ENCODE results near the gene BPI. TPM values are rescaled to one million over a fixed set of nuclear protein-coding genes. Genes with fewer than 3 reads are reported as not detected.

The BPI gene
- polyA plus RNA-seq, 1 of the 3 experiments (the other 2 are of a cell fraction) = not detected

- 83% methylated on average over 4 of the region's 4 CpGs for WGBS (ENCODE audit: low lambda C conversion rate)
- H3K4me3 ChIP-seq (ENCODE audit: low read depth in 2 of 2, low read length in 1 of 2) = no peak overlapping the region
- H3K36me3 ChIP-seq (replicated peaks in 1 of 2; ENCODE audit: control insufficient read depth in 1 of 2, insufficient read depth in 2 of 2, low read length in 1 of 2) = no peaks in the 10 kb centered on the region
- DNase-seq = no peak
- no peak overlapping the region for H2AFZ ChIP-seq (ENCODE audit: low read depth)
- no peaks in the 10 kb centered on the region for H3K9me3 ChIP-seq
- H3K27me3 ChIP-seq (ENCODE audit: insufficient read depth) = no peaks in the 10 kb centered on the region
- CTCF ChIA-PET = interaction anchor here (1.0 to 1.5 kb wide), 2 partner anchors 26 to 153 kb away, joined by 3 to 4 read pairs; no protein-coding TSS in a partner anchor
- peak overlapping the region in 1 of 2 experiments; percentile 24; a peak in 1 of 4 replicates for H3K27ac ChIP-seq (ENCODE audit: low read depth in 2 of 2, low read length in 1 of 2)
- H3K9me2 ChIP-seq = no peaks in the 10 kb centered on the region
- TF ChIP-seq FOXJ3 (CRISPR knock-in tag; IDR thresholded peaks at IDR 0.05) (no peak), NFIC (IDR thresholded peaks at IDR 0.05; ENCODE audit: borderline replicate concordance) (no peak), EZH2phosphoT487 (IDR thresholded peaks at IDR 0.05; ENCODE audit: borderline replicate concordance, low read depth) (no peak), YY1 (IDR thresholded peaks at IDR 0.05; ENCODE audit: low read depth) (no peak), RAD21 (IDR thresholded peaks at IDR 0.05; ENCODE audit: low read length) (no peak), MXI1 (IDR thresholded peaks at IDR 0.05; ENCODE audit: low read depth, low read length) (no peak), JUND (IDR thresholded peaks at IDR 0.05) (no peak), GABPA (IDR thresholded peaks at IDR 0.05; ENCODE audit: low read depth) (no peak), SMC3 (IDR thresholded peaks at IDR 0.05; ENCODE audit: low read depth, low read length) (no peak), USF2 (IDR thresholded peaks at IDR 0.05; ENCODE audit: borderline replicate concordance, low read depth, low read length) (no peak), GATA2 (CRISPR knock-in tag; IDR thresholded peaks at IDR 0.05) (no peak), REST (IDR thresholded peaks at IDR 0.05; ENCODE audit: low read depth, low read length) (no peak), RFX5 (IDR thresholded peaks at IDR 0.05; ENCODE audit: low read length) (no peak), RXRA (IDR thresholded peaks at IDR 0.05; ENCODE audit: borderline replicate concordance, low read depth) (no peak), FOSL2 (IDR thresholded peaks at IDR 0.05; ENCODE audit: borderline replicate concordance, low read depth) (no peak), IRF3 (IDR thresholded peaks at IDR 0.05; ENCODE audit: low read depth, low read length) (no peak)
- H3K9ac ChIP-seq = no peak overlapping the region
- H3F3A ChIP-seq (replicated peaks; ENCODE audit: insufficient read depth) = peaks cover 22% of the 10 kb centered on the region
- POLR2A ChIA-PET = no interaction called here
- no peak overlapping the region for H3K4me2 ChIP-seq
- H3K4me1 ChIP-seq (ENCODE audit: control insufficient read depth in 1 of 2, insufficient read depth in 2 of 2, low read depth in 1 of 2, low read length in 1 of 2) = peaks cover 3 to 7% of the 10 kb centered on the region in 2 experiments; a peak in 2 of 4 replicates
- no peaks in the 10 kb centered on the region for H4K20me1 ChIP-seq (ENCODE audit: insufficient read depth)
- H3K79me2 ChIP-seq (ENCODE audit: insufficient read depth) = no peaks in the 10 kb centered on the region; the same call in 1 of the 2 replicates
These were observed 47.9 kb upstream of the BPI start for GRCh38 chr20:38256021-38256420.

All from SK-N-SH (cell line).